MCF 10A (cell line): ENCODE measurements around the gene NAALADL2. TPM values are rescaled to one million over a fixed set of nuclear protein-coding genes. Genes with fewer than 3 reads are reported as not detected.

ENCODE experiments used
- BruUV-seq: library from RNA; stranded (reverse); fragments of 400-500 nt; replicated peaks from 2 replicates; lab custom pipeline; 2021; lab: Mats Ljungman, UMichigan
- CTCF ChIA-PET: fragments of 300-600 bp; sonication (Branson Sonifier 250); formaldehyde crosslinking; extraction: SDS; loops from one replicate; lab custom pipeline; 2021; ENCODE audit warnings: antibody characterized with exemption, inconsistent platforms; lab: Yijun Ruan, JAX
- POLR2A ChIA-PET: fragments of 300-600, 350-650 bp; sonication (Branson Sonifier 250); formaldehyde crosslinking; extraction: SDS; loops from one replicate; lab custom pipeline; 2020; ENCODE audit warnings: antibody characterized with exemption, inconsistent platforms; lab: Yijun Ruan, JAX
- DNase-seq: peaks from one replicate; pipeline ENCODE4 v3.0.0-alpha.2; 2018; ENCODE audit not compliant: unreplicated experiment
- H3K27ac Mint-ChIP-seq: one replicate; pipeline ENCODE4 v1.8.0; 2022; ENCODE audit warnings: mild to moderate bottlenecking, low read depth, mixed read lengths; ENCODE audit not compliant: unreplicated experiment
- H3K27me3 Mint-ChIP-seq: one replicate; pipeline ENCODE4 v1.8.0; 2022; ENCODE audit warnings: mixed read lengths; ENCODE audit not compliant: insufficient read depth, unreplicated experiment
- H3K36me3 Mint-ChIP-seq: one replicate; pipeline ENCODE4 v1.8.0; 2022; ENCODE audit warnings: mild to moderate bottlenecking, moderate library complexity, mixed read lengths; ENCODE audit not compliant: insufficient read depth, unreplicated experiment
- H3K4me1 Mint-ChIP-seq: one replicate; pipeline ENCODE4 v1.8.0; 2022; ENCODE audit warnings: mixed read lengths; ENCODE audit not compliant: insufficient read depth, unreplicated experiment
- H3K4me3 Mint-ChIP-seq: one replicate; pipeline ENCODE4 v1.8.0; 2022; ENCODE audit warnings: mild to moderate bottlenecking, moderate library complexity, mixed read lengths; ENCODE audit not compliant: unreplicated experiment
- H3K9me3 Mint-ChIP-seq: one replicate; pipeline ENCODE4 v1.8.0; 2022; ENCODE audit warnings: mixed read lengths; ENCODE audit not compliant: unreplicated experiment
- intact Hi-C: fragments of 100-400 bp; cut with micrococcal nuclease; formaldehyde crosslinking; loops from 2 replicates; pipeline ENCODE4 v1.14.1; 2022
- total RNA-seq: library from RNA; stranded (reverse); gene quantifications from 2 replicates; pipeline ENCODE4 v1.2.3, GENCODE V29; 2022
- TF ChIP-seq, protein P1 (sequence below): fragments of 200-600 bp; IDR thresholded peaks from one replicate; pipeline ENCODE4 v1.8.0; 2022; ENCODE audit warnings: antibody characterized with exemption, mild to moderate bottlenecking; ENCODE audit not compliant: unreplicated experiment

Gene NAALADL2
- total RNA-seq, 1 experiment from 2014 or later = 4.2 TPM

DNA sequence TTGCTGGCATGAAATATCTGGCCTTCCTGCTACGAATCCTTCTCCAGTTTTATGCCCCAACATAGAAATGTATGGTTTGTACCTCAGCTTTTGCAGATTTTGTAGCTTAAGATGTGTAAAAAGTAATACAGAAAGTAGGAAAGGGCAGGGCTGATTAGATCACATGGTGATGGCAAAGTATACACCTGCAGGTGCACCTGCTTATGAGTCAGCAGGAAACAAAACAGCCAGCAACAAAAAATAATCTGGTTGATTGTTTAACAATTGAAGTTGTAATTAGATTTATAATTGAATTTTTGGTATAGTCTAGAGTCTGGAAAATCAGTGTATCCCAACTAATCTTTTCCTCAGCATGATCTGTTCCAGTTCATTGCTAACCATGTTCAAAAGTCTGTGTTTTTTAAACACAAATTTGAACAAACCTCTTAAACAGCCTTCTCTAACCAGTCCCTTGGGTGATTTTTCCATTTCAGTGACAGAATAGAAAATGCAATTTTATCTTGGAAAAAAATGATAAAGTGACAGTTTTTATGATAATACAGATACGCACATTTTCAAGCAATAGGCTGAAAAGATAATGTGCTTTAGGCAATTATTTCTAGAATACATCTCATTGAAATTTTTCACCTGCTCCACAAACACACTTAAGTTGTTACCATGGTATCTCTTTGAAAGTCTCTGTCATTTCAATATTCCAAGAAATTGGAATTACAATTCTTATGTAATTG lies 477.4 kb downstream of the NAALADL2 start:
- H3K9me3 Mint-ChIP-seq = no peaks in the 10 kb centered on the region
- no peak overlapping the region for H3K4me3 Mint-ChIP-seq
- H3K36me3 Mint-ChIP-seq = no peaks in the 10 kb centered on the region
- intact Hi-C loops = no loop called here
- DNase-seq = no peak
- H3K27me3 Mint-ChIP-seq = no peaks in the 10 kb centered on the region
- H3K4me1 Mint-ChIP-seq = peaks cover 12% of the 10 kb centered on the region
- BruUV-seq = no TSS peak
- ChIA-PET CTCF (no interaction called here), POLR2A (interaction anchor here (0.7 to 1.3 kb wide), 2 partner anchors 10 to 141 kb away, joined by 3 to 6 read pairs; no protein-coding TSS in a partner anchor)
- TF ChIP-seq, protein P1, sequence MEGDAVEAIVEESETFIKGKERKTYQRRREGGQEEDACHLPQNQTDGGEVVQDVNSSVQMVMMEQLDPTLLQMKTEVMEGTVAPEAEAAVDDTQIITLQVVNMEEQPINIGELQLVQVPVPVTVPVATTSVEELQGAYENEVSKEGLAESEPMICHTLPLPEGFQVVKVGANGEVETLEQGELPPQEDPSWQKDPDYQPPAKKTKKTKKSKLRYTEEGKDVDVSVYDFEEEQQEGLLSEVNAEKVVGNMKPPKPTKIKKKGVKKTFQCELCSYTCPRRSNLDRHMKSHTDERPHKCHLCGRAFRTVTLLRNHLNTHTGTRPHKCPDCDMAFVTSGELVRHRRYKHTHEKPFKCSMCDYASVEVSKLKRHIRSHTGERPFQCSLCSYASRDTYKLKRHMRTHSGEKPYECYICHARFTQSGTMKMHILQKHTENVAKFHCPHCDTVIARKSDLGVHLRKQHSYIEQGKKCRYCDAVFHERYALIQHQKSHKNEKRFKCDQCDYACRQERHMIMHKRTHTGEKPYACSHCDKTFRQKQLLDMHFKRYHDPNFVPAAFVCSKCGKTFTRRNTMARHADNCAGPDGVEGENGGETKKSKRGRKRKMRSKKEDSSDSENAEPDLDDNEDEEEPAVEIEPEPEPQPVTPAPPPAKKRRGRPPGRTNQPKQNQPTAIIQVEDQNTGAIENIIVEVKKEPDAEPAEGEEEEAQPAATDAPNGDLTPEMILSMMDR = no peak
- no peak overlapping the region for H3K27ac Mint-ChIP-seq

DNA sequence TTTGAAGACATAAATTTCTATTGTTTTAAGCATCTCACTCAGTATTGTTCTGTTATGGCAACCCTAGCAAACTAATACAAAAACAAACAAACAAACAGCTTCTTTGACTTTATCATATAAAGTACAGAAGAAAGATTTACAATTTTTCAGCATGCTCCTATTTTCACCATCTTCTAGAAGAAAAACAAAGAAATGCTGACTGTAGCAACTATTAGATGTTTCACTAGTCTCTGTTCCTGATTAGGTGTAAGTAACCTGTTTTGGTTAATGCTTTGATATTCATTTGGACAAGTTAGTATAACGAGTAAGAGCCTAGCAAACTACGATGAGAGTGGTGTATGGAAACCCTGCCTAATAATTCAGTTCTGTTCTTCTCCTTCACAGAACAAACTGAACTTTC lies 478.5 kb downstream of the NAALADL2 start:
- Mint-ChIP-seq H3K36me3 (no peaks in the 10 kb centered on the region), H3K27ac (no peak overlapping the region), H3K27me3 (no peaks in the 10 kb centered on the region), H3K9me3 (no peaks in the 10 kb centered on the region), H3K4me1 (peaks cover 12% of the 10 kb centered on the region), H3K4me3 (no peak overlapping the region)
- ChIA-PET CTCF (no interaction called here), POLR2A (no interaction called here)
- TF ChIP-seq, protein P1 = no peak
- no peak for DNase-seq
- intact Hi-C loops = no loop called here
- no TSS peak for BruUV-seq

GRCh38 chr3:175338775-175339535 lies 479.8 kb downstream of the NAALADL2 start:
- TF ChIP-seq, protein P1 = no peak
- BruUV-seq = no TSS peak
- CTCF ChIA-PET = no interaction called here
- H3K27ac Mint-ChIP-seq = no peak overlapping the region
- H3K9me3 Mint-ChIP-seq = no peaks in the 10 kb centered on the region
- H3K4me3 Mint-ChIP-seq = peak overlapping the region; percentile 5
- peak; percentile 81 for DNase-seq
- peaks cover 12% of the 10 kb centered on the region for H3K4me1 Mint-ChIP-seq
- POLR2A ChIA-PET = interaction anchor here (0.6 kb wide), 1 partner anchor 176 kb away, joined by 3 read pairs; no protein-coding TSS in a partner anchor
- intact Hi-C loops = no loop called here
- no peaks in the 10 kb centered on the region for H3K36me3 Mint-ChIP-seq
- H3K27me3 Mint-ChIP-seq = no peaks in the 10 kb centered on the region

GRCh38 chr3:175340338-175341015 lies 481.3 kb downstream of the NAALADL2 start:
- BruUV-seq = no TSS peak

More at GRCh38 chr3:175340338-175341015, 481.3 kb downstream of the NAALADL2 start:
- TF ChIP-seq, protein P1 = no peak
- no peak overlapping the region for H3K4me3 Mint-ChIP-seq
- intact Hi-C loops = no loop called here
- H3K36me3 Mint-ChIP-seq = no peaks in the 10 kb centered on the region
- H3K4me1 Mint-ChIP-seq = peaks cover 12% of the 10 kb centered on the region
- ChIA-PET POLR2A (no interaction called here), CTCF (no interaction called here)
- H3K9me3 Mint-ChIP-seq = no peaks in the 10 kb centered on the region
- no peak overlapping the region for H3K27ac Mint-ChIP-seq
- no peak for DNase-seq
- H3K27me3 Mint-ChIP-seq = no peaks in the 10 kb centered on the region
